BE2C (cell line): ENCODE data around the gene SLC22A23.

Experiments used
- DNase-seq: peaks from one replicate; pipeline ENCODE4 v3.0.0-alpha.2; 2020
- H3K27me3 ChIP-seq: fragments of 250-450 bp; sonication (Bioruptor Pico); 2 replicates; pipeline ENCODE4 v1.5.1; 2020; ENCODE audit warnings: mild to moderate bottlenecking
- H3K36me3 ChIP-seq: fragments of 250-450 bp; sonication (Bioruptor Pico); 2 replicates; pipeline ENCODE4 v1.5.1; 2020; ENCODE audit warnings: mild to moderate bottlenecking
- H3K4me1 ChIP-seq: fragments of 250-450 bp; sonication (Bioruptor Pico); 2 replicates; pipeline ENCODE4 v1.5.1; 2020
- H3K4me3 ChIP-seq: 2 replicates; pipeline ENCODE4 v1.5.1; 2011; ENCODE audit warnings: low read depth, low read length
- H3K9me3 ChIP-seq: fragments of 250-450 bp; sonication (Bioruptor Pico); 2 replicates; pipeline ENCODE4 v1.5.1; 2020
- CTCF ChIP-seq: IDR thresholded peaks from 2 replicates; pipeline ENCODE4 v1.5.1; 2012; ENCODE audit warnings: mild to moderate bottlenecking, low read depth, low read length

Gene SLC22A23

DNA sequence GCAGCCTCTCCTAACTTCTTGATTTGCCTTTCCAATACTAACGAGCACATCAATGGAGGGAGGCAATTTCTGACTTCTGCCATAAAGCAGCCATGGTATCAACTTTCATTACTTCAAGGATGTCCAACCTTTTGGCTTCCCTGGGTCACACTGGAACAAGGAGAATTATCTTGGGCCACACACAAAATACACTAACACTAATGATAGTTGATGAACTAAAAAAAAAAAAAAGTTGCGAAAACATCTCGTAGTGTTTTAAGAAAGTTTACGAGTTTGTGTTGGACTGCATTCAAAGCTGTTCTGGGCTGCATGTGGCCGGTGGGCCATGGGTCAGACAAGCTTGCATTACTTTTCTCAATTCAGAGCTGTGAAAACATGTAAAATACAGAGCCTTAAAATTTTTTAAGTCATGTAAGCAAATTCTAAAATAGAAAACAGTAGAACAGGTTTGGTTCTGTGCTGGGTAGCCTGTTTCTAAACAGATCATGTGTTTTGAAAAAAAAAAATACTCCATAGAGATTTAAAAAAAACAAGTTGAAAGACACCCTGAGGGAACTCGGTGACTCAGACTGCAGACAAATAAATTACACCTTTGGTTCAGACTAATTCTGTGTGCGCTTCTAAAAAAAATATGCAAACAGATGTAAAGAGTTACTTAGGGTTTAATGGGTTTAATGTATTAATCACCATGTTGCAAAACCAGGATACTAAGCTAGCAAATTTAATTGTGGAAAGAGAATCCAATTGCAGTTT lies 43.6 kb upstream of the SLC22A23 start:
- DNase-seq, result no peak
- no peak for TF ChIP-seq CTCF
- no peaks in the 10 kb centered on the region for H3K9me3 ChIP-seq
- H3K4me3 ChIP-seq, result no peak overlapping the region
- no peaks in the 10 kb centered on the region for H3K36me3 ChIP-seq
- no peaks in the 10 kb centered on the region; the same call in none of the 2 replicates for H3K27me3 ChIP-seq
- H3K4me1 ChIP-seq, result no peaks in the 10 kb centered on the region

- no peak for TF ChIP-seq CTCF
Measured at GRCh38 chr6:3499603-3500002, 42.8 kb upstream of the SLC22A23 start.

DNA sequence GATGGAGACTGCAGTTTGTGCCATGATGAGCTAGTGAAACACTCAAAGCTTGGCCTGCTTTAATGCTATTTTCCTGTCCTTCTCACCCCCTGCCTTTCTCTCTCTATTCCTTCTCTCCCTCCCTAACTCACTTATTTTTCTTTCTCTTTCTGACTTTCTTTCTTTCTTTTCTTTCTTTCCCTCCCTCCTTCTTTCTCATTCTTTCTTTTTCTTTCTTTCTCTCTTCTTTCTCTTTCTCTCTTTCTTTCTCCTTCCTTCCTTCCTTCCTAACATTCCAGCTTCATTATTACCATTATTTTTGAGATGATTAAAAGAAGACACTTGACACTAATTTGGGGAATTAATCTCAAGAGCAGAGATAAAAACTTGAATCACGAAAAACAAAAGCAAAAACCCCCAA lies 39.5 kb upstream of the SLC22A23 start:
- Histone ChIP-seq H3K36me3 (no peaks in the 10 kb centered on the region), H3K27me3 (peaks cover 5% of the 10 kb centered on the region), H3K4me3 (no peak overlapping the region), H3K4me1 (no peaks in the 10 kb centered on the region), H3K9me3 (no peaks in the 10 kb centered on the region)
- TF ChIP-seq CTCF, result no peak
- DNase-seq, result no peak

More at GRCh38 chr6:3499603-3500002, 42.8 kb upstream of the SLC22A23 start:
- no peak for DNase-seq
- Histone ChIP-seq H3K27me3 (no peaks in the 10 kb centered on the region; the same call in none of the 2 replicates), H3K4me1 (no peaks in the 10 kb centered on the region), H3K4me3 (no peak overlapping the region), H3K9me3 (no peaks in the 10 kb centered on the region), H3K36me3 (no peaks in the 10 kb centered on the region)

DNA sequence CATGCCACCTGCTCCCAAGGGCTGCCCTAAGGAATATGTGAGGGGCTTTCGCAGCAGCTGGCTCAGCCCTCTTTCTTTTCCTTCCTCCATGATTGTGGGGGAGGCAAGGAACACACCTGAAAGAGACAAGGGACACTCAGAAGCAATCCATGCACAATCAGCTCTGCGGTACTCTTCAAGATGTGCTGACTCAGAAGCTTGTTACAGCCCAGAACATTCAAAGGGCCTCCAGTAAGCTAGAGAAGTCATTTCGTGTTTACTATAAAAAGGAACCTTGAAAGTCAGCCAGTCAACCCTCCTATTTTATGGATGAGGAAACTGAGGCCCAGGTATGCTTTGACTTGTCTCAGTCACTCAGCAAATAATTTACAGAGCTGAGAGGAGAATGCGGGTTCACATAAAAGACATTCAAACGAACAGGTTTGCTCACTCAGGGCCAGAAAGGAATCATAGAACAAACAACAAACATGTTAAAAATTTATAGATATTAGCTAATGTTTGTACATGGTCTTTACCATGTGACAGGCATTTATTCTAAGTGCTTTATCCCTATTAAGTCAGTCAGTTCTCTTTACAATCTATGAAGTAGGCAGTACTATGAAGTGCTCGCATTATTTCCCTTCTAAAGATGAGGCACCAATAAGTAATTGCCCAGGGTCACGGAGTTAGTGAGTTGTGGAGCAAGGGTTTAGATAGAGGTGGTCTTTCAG lies 37.7 kb upstream of the SLC22A23 start:
- H3K4me1 ChIP-seq, result no peaks in the 10 kb centered on the region
- H3K36me3 ChIP-seq, result no peaks in the 10 kb centered on the region
- no peaks in the 10 kb centered on the region for H3K9me3 ChIP-seq
- H3K27me3 ChIP-seq, result peaks cover 8% of the 10 kb centered on the region
- no peak overlapping the region for H3K4me3 ChIP-seq
- no peak for TF ChIP-seq CTCF
- no peak for DNase-seq

GRCh38 chr6:3490625-3490980 lies 33.8 kb upstream of the SLC22A23 start:
- H3K9me3 ChIP-seq, result no peaks in the 10 kb centered on the region
- peaks cover 8% of the 10 kb centered on the region for H3K27me3 ChIP-seq
- no peaks in the 10 kb centered on the region for H3K4me1 ChIP-seq
- H3K36me3 ChIP-seq, result no peaks in the 10 kb centered on the region
- no peak for DNase-seq
- TF ChIP-seq CTCF, result no peak
- H3K4me3 ChIP-seq, result no peak overlapping the region

DNA sequence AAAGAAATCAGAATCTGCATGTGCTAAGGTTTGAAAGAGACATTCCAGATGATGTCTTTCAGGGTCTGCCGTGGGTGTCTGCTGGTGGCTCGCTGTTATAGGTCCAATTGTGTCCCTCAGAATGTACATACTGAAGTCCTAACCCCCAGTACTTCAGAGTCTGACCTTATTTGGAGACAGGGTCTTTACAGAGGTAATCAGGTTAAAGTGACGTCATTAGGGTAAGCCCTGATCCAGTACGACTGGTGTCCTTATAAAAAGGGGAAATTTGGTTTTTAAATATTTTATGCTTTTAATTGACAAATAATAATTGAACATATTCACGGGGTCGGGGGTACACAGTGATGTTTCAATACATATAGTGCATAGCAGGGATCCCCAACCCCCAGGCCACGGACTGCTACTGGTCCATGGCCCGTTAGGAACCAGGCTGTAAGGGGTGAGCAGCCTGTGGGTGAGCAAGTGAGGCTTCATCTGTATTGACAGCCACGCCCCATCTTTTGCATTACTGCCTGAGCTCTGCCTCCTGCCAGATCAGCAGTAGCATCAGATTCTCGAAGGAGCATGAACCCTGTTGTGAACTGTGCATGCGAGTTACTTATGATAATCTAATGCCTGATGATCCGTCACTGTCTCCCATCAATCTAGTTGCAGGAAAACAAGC lies 33.2 kb upstream of the SLC22A23 start:
- H3K27me3 ChIP-seq, result peaks cover 8% of the 10 kb centered on the region
- H3K4me1 ChIP-seq, result no peaks in the 10 kb centered on the region
- H3K4me3 ChIP-seq, result no peak overlapping the region
- H3K36me3 ChIP-seq, result no peaks in the 10 kb centered on the region
- no peak for DNase-seq
- no peak for TF ChIP-seq CTCF
- H3K9me3 ChIP-seq, result no peaks in the 10 kb centered on the region
